Erythroblast (primary cell): Measurements from ENCODE around the gene CLCF1.

Experiments used
- GATA1 ChIP-seq: IDR thresholded peaks from 2 replicates; pipeline ENCODE4 v1.6.1; 2011; ENCODE audit warnings: low read depth, mild to moderate bottlenecking, control low read depth, low read length, moderate library complexity
- POLR2A ChIP-seq: IDR thresholded peaks from 2 replicates; pipeline ENCODE4 v1.6.1; 2011; ENCODE audit warnings: mild to moderate bottlenecking, low read length

DNA sequence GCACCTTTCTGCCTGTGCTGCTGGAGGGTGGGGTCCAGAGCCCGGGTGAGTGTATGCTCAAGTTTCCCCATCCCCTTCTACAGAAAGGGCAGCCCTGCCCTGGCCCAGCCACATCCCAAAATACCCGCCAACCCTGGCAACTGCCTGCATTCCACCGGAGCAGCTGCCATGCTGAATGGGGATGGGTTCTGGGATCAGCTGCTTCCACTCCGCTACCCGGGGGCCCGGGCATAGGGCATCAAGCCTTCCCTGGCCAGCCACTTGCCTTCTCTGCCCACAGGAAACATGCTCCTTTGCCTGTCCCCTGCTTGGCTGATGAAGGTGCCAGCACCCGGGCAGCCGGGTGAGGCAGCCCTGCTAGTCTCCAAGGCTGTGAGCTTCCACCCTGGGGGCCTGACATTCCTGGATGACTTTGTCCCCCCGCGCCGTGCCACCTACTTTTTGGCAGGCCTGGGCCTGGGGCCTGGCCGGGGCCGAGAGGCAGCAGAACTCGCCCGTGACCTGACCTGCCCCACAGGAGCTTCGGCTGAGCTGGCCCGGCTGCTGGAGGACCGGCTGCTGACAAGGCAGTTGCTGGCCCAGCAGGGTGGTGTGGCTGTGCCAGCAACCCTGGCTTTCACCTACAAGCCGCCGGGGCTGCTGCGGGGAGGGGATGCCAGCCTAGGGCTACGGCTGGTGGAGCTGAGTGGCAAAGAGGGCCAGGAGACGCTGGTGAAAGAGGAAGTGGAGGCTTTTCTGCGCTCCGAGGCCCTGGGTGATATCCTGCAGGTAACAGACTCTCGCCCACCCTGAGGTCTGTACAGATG lies 45.3 kb upstream of the CLCF1 start:
- no peak for TF ChIP-seq POLR2A
- no peak for TF ChIP-seq GATA1
